ENCODE measurements around the gene ZBTB39. TPM values are rescaled to one million over a fixed set of nuclear protein-coding genes. Genes with fewer than 3 reads are reported as not detected.

ZBTB39 gene
- total and polyA plus RNA-seq, 2 of the 8 experiments (the other 6 are each of a cell fraction or from before 2014, with no cell fraction given), result 19.3 to 25.0 TPM

GRCh38 chr12:57016348-57016747 is 10.0 kb upstream of the ZBTB39 start, which contains the start of gene TAC3:
TAC3 (minus strand) TSS chr12:57016529; CDS start chr12:57015797, 732 bp downstream.
- Histone ChIP-seq H3K9ac (replicated peaks in 1 of 4; ENCODE audit: extremely low read depth in 1 of 4, low read depth in 3 of 4, low read length in 3 of 4) (no peak within 1 kb of the TSS; a peak in 1 of 7 replicates), H3K18ac (ENCODE audit: extremely low read depth, low read length) (peak within 1 kb of the TSS; percentile 26; the same call in 1 of the 2 replicates), H2AK5ac (ENCODE audit: low read depth, low read length) (no peak within 1 kb of the TSS), H3K9me3 (ENCODE audit: insufficient read depth in 2 of 2, low read depth in 1 of 2, low read length in 1 of 2) (no peaks in the 10 kb centered on the region), H2BK20ac (ENCODE audit: low read length) (no peak within 1 kb of the TSS), H3K27me3 (replicated peaks in 1 of 4; ENCODE audit: control insufficient read depth in 3 of 4, extremely low read depth in 1 of 4, insufficient read depth in 3 of 4, low read length in 3 of 4) (no peaks in the 10 kb centered on the region), H3K14ac (ENCODE audit: insufficient read length) (peak within 1 kb of the TSS; percentile 22), H4K20me1 (replicated peaks in 1 of 2; ENCODE audit: control insufficient read depth in 1 of 2, insufficient read depth in 2 of 2, low read length in 2 of 2) (no peaks in the 10 kb centered on the region), H3K79me2 (ENCODE audit: control insufficient read depth in 1 of 2, insufficient read depth in 2 of 2, low read length in 2 of 2) (no peaks in the 10 kb centered on the region), H2AFZ (ENCODE audit: low read length) (0 out of 2 replicates have a peak within 1 kb of the TSS, but pooled peaks have one; percentile 52), H2BK120ac (replicated peaks; ENCODE audit: low read depth, low read length) (peak within 1 kb of the TSS; percentile 43), H4K5ac (ENCODE audit: insufficient read length, low read depth, low read length) (peak within 1 kb of the TSS; percentile 62), H3K23ac (ENCODE audit: insufficient read length) (no peak within 1 kb of the TSS), H2BK12ac (ENCODE audit: low read depth, low read length) (0 out of 2 replicates have a peak within 1 kb of the TSS, but pooled peaks have one; percentile 55), H2BK5ac (ENCODE audit: low read depth, low read length) (peak within 1 kb of the TSS; percentile 12; the same call in 1 of the 2 replicates), H3K27ac (ENCODE audit: low read depth, low read length) (no peak within 1 kb of the TSS), H3K4ac (replicated peaks; ENCODE audit: insufficient read length, low read depth, low read length) (no peak within 1 kb of the TSS), H4K8ac (ENCODE audit: extremely low read depth, insufficient read depth, low read length) (peak within 1 kb of the TSS; percentile 85), H4K91ac (replicated peaks; ENCODE audit: insufficient read length, low read length) (peak within 1 kb of the TSS; percentile 80), H3K23me2 (ENCODE audit: low read depth, low read length) (no peaks in the 10 kb centered on the region; the same call in 1 of the 2 replicates), H2BK15ac (ENCODE audit: low read length) (no peak within 1 kb of the TSS; the same call in 1 of the 2 replicates), H3K4me1 (replicated peaks in 1 of 4; ENCODE audit: control insufficient read depth in 3 of 4, insufficient read depth in 4 of 4, low read length in 3 of 4) (peaks cover 4 to 10% (median 6%) of the 10 kb centered on the region in 4 experiments), H3K79me1 (ENCODE audit: low read depth, low read length) (no peaks in the 10 kb centered on the region), H3K36me3 (ENCODE audit: control insufficient read depth in 2 of 4, insufficient read depth in 4 of 4, low read length in 3 of 4) (no peaks in the 10 kb centered on the region; a peak in 1 of 8 replicates), H3K4me3 (ENCODE audit: extremely low read depth in 1 of 4, insufficient read depth in 2 of 4, low read depth in 3 of 4, low read length in 4 of 4) (peak within 1 kb of the TSS; percentile 1 to 48 (median 23); a peak in 5 of 8 replicates), H3K4me2 (ENCODE audit: insufficient read depth in 1 of 2, low read depth in 2 of 2, low read length in 2 of 2) (peak within 1 kb of the TSS; percentile 44 to 47; a peak in 3 of 4 replicates), H3K56ac (replicated peaks; ENCODE audit: insufficient read length, low read depth, low read length) (peak within 1 kb of the TSS; percentile 12)
- FAIRE-seq (peak; percentile 28), DNase-seq (ENCODE audit: low read depth in 1 of 2, low spot score in 2 of 2) (no peak)
- 65% methylated on average over 5 of the region's 6 CpGs; no CpG with 5 or more reads in 1 of the 2 experiments for WGBS, 2 experiments (ENCODE audit: extremely low coverage in 1 of 2, insufficient coverage in 1 of 2, insufficient read length in 1 of 2, insufficient replicate concordance in 2 of 2, low coverage in 1 of 2, low lambda C conversion rate in 2 of 2, missing lambda C conversion rate in 1 of 2)
- CTCF ChIA-PET (ENCODE audit: partially characterized antibody), result interaction anchor here (1.0 to 10.1 kb wide), 15 partner anchors 11 to 160 kb away, joined by 3 to 95 read pairs (median 9); partner anchors contain the start of genes STAT6 and ZBTB39
- TF ChIP-seq GTF2F1 (IDR thresholded peaks at IDR 0.05; ENCODE audit: borderline replicate concordance, low read depth, low read length) (no peak), POLR2A (IDR thresholded peaks at IDR 0.05; ENCODE audit: control extremely low read depth in 1 of 2, low read depth in 2 of 2, low read length in 2 of 2) (0 out of 3 replicates have a peak, but pooled peaks of 1 of the 2 experiments have one; percentile 25), TAF1 (IDR thresholded peaks at IDR 0.05; ENCODE audit: low read depth, low read length) (peak; percentile 45; the same call in 1 of the 2 replicates)
- POLR2A ChIA-PET (ENCODE audit: partially characterized antibody), result interaction anchor here (0.5 to 2.2 kb wide), 11 partner anchors 9 to 96 kb away, joined by 3 to 5 read pairs (median 4); partner anchors contain the start of genes MYO1A, NAB2 and STAT6

Measured in H1 (cell line).